GM20431 (cell line): ENCODE measurements around the gene PGLYRP4.

ENCODE experiments used
- in situ Hi-C: fragments of 300-500 bp; cut with MseI, MboI; formaldehyde crosslinking; loops from one replicate; pipeline ENCODE4 v1.15.0; 2020; ENCODE audit warnings: low sequenced_read_pairs; ENCODE audit not compliant: unreplicated experiment

Gene PGLYRP4, protein sequence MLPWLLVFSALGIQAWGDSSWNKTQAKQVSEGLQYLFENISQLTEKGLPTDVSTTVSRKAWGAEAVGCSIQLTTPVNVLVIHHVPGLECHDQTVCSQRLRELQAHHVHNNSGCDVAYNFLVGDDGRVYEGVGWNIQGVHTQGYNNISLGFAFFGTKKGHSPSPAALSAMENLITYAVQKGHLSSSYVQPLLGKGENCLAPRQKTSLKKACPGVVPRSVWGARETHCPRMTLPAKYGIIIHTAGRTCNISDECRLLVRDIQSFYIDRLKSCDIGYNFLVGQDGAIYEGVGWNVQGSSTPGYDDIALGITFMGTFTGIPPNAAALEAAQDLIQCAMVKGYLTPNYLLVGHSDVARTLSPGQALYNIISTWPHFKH

DNA sequence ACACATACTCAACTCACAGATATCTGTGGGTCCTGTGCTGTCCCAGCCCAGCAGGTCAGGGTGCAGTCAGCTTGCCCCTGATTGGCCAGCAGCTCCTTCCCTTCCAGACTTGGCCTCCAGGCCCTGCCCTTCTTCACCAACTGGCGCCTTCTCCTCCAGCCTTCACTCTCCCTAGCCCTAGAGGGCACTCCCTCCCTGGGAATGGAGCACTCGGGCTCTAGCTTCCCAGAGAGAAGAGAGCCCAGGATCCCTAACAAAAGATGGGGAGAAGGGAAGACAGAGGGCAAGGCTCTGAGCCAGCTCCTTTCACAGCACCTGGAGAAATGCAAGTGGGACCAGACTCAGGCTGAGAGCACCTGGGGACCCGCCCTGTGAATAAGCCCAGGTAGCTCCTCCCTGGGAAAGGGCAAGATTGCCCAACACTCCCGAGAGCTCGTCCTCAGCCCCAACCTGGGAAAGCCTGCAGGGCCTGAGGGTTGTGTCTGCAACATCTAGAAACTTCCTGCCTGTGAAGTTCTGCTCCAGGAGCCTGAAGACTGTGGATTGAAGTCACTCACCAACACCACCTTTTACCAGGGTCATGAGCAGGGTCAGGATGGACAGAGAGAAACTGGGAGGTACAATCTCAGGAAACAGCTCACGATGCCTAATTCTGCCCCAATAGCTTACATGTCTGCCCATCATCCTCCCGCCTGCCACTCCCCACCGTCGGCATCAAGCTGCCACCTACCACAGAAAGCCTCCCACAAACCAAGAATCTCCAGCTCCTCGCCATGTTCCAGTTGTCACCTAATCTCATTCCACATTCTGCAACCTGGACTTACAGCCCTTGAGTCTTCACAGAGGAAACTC is at the start of gene PGLYRP4:
PGLYRP4 (minus strand) TSS at position 331 of the 852 bp plus-strand sequence. CDS start 909 bp downstream, outside the sequence.
- in situ Hi-C loops, result no loop called here

DNA sequence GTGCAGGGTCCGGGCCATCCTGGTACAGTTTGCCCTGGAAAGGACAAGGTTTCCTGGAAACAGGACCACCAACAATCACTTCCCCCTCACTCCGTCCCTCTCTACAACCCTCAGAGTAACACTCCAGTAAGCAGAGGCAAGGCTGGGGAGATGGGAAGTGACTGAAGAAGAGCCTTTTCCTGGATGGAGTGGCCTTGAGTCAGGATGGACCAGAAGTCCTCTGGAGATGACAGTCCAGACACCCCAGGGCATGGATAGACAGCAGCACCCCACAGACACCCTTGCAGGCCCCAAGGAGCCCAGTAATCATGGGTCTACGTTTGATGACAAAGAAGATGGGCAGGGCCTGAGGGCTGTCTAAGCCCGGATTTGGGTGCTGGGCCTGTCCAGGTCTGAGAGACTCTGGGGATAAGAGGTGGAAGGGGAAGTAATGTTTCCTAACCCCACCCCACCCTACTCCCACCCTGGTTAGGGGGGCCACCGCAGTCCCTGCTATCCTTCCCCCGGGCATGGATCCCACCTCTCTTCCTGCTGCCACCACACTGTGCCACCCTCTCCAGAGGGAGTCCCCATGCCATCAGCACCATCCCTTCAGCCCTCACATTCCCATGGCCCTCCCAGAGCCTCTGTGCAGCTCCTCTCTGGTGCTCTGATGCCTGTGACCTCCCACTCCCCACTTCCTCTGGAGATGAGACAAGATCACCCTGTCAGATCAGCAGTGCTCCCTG is 49.4 kb upstream of the PGLYRP4 start:
- in situ Hi-C loops, result no loop called here

DNA sequence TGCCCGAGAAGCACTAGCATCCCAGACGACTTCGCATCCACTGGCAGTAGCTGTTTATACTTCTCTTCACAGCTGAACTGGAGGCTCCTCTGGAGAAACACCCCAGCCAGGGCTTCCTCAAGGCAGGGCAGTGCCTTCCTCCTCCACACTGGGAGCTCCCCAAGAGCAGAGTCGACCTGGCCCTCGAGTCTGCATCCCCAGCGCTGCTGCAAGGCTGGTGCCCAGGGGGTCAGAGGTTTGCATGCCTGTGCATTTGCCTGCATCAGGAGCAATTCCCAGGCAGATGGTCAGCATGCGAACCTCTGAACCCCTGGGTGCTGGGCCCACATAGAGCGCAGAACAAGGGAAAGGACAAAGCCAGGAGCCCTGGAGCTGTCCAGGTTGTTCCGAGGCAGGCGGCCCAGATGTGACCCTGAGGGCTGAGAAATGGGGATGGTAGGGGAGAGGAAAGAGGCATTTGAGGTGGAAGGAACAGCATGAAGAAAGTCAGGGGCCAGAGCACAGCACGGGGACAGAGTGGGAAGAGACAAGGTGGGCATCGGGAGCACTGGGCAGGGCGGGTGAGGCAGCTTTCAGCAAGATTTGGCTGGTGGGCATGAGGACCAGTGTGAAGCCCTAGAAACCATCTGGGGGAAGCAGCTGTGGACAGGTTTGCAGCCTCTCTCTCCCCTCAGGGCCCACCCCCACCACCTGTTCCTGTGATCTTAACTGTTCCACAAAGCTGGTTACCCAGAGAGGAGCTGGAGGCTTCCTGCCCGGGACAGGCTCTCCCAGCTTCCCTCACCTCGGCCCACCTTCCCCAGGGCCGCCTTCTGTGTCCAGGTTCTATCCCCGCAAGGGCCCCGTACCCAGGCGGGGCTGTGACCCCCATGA is 48.6 kb upstream of the PGLYRP4 start:
- in situ Hi-C loops, result no loop called here

DNA sequence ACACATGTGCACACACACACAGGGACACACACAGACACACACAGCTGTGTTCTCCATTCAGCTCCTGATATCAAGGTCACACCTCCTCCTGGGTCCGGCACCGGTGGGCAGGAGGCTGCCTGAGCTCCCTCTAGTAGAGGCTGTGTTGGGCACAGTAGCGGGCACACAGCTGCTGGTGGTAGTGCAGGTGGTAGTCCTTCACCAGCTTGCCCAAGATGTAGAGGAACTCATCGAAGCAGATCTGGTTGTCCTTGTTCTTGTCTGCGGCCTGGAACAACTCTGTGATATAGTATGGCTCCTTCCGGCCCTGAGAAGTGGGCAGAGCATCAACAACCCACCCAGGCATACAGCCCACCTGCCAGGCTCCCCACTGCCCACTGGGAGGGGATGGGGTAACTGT is 47.8 kb upstream of the PGLYRP4 start:
- in situ Hi-C loops, result no loop called here

DNA sequence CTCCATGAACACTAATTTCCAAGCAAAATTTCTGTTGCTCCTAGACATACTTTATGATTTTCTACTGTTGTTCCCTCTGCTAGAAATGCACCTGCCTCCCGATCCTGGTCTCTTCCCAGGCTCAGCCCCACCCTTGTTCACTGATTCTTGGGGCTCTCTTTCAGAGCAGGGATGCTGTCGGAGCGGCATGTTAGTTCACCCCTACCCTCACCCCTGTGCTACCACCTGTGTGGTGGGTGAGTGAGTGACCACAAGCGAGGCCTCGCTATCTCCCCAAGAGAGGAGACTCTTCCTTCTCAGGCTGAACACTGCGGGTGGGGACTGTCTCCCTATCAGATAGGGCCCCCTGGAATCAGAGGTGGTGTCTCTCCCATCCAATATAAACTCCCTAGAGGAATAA is 47.1 kb upstream of the PGLYRP4 start:
- in situ Hi-C loops, result no loop called here

DNA sequence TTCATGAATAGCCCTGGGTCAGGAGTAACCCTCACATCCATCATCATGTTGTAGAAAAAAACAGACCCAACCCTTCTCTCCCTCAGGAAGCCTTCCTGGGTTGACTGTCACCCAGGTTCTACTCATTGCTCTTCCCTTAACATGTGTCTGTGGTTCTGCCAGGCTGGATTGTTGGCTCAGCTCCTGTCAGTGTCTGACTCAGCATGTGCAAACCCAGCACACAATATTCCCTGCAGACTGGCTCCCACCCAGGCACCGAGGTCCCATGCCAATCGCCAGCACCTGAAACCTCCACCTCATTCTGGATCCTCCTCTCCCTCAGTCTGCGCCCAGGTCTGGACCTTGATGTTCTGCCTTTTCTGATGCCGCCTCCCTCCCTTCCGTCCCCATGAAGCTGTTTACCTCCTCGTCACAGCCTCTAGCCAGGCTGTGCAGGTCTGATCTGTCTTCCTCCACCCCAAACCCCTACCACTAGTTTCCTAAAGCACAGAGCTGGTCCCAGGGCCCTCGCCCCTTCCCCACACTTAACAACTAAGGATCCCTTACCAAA is 46.6 kb upstream of the PGLYRP4 start:
- in situ Hi-C loops, result no loop called here

DNA sequence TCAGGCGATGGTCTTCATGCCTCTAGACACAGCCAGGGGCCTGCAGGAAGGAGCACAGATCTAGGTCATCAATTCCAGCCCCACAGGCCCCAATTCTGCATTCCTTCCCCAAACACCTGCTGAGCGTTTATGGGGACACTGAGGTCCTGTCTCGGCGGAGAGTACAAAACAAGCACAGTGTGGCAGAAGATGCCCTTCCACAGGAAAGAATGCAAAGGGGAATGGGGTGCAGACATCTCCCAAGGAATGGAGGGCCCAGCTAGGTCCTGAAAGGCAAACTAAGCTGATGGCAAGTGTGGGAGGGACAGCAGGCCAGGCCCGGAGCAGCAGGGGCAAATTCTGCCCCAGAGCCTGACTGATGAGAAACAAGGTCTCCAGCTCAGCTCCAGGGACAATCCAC is 45.8 kb upstream of the PGLYRP4 start:
- in situ Hi-C loops, result no loop called here

DNA sequence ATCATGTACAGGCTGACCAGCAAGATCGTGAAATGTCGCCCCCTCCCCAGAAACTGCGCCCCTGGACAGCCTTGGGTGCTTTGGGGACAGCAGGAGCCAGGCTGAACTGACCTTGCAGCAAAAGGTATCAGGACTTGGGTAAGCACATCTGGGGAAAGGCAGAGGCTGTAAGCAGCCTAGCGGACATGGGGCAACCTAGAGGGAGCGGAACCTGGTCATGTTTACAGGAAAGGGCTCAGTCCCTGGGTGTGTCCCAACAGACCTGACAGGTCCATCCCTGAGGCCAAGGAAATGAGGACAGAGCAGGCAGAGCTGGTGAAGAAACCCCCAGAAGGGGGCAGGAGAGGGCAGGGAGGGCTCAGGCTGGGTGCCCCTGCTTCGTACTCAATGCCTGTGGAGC is 45.3 kb upstream of the PGLYRP4 start:
- in situ Hi-C loops, result no loop called here

DNA sequence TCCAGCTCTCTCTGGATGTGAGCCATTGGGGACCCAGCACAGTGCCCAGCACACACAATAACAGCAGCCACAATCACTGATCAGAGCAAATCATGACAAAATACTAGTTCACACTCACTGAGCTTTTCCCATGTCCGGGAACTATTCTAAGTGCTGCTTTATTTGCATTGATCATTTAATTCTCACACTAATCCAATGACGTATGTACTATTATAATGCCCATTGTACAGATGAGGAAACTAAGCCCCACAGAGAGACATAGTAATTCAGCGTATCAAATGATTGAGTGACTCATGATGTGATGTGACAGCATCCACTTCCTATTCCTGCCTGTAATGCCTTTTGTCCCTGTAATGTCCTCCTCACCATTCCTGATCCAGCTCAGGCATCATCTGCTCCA is 44.2 kb upstream of the PGLYRP4 start:
- in situ Hi-C loops, result no loop called here

DNA sequence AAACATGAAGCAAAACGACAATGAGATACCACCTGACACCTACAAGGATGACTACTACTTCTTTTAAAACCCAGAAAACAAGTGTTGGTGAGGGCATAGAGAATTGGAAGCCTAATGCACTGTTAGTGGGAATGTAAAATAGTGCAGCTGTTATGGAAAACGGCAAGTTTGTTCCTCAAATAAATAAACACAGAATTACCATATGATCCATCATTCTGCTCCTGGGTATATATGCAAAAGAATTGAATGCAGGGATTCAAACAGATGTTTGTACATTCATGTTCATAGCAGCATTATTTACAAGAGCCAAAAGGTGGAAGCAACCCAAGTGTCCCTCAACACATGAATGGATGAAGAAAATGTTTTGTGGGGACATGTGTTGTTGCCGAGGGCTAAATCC is 43.6 kb upstream of the PGLYRP4 start:
- in situ Hi-C loops, result no loop called here

DNA sequence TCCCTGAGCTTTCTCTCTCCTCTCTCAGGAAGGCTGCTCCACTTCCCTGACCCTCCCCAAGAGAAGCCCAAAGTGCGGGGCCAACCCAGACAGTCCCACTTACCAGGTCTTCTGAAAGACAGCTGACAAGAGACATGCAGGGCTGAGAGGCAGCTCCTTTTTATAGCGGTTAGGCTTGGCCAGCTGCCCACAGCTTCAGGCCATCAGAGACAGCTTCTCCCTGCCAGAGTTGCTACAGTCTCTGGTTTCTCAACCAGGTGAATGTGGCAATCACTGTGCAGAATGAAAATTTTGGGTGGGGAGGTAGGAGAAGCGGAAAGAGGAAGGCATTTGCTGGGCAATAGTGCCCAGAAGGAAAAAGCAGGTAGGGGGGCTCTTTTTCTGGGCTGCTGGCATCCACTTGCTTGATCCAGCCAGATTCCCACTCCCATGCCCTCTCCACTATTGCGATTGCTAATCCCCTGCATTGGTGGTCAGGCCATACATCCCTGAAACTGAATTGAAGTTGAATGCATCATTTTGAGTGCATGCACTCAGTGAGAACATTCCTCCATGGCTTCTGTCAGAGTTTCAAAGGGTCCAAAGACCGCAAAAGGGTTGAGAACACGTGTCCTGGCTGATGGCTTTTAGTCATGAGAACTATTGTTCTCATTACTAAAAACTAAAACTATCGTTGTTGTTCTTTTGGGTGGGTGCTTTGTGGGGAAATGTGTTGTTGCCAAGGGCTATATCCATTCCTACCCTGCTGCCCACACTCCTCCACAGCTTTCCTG is 42.5 kb upstream of the PGLYRP4 start, which contains the start of gene S100A8:
S100A8 (minus strand) TSS at position 136 of the 773 bp plus-strand sequence. CDS start 538 bp downstream, outside the sequence.
- in situ Hi-C loops, result no loop called here

DNA sequence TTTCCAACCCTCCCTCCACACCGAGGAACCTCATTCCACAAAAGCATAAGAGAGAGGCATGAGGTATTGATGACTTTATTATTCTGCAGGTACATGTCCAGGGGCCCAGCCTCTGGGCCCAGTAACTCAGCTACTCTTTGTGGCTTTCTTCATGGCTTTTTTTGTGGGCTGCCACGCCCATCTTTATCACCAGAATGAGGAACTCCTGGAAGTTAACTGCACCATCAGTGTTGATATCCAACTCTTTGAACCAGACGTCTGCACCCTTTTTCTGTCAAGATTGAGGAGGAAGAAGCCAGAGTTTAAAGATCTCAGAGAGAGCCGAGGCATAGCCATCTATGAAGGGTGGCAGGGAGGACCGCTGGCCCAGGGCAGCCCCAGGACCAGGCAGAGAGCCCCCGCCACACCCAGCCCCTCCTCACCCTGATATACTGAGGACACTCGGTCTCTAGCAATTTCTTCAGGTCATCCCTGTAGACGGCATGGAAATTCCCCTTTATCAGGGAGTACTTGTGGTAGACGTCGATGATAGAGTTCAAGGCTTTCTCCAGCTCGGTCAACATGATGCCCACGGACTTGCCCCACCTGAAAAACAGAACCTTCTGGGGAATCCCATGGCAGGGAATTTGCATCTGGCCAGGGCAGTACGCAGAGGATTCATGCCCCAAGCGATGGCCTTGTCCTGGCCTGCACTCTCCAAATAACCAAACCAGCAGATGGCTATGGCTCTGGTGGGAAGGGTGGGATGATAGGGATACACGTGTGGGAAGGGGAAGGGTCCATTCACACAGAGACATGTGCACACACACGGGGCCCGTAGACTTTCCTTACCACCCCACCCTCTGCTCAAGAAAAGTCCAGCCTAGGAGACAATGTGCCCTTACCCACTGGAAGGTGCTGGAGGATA is 41.6 kb upstream of the PGLYRP4 start:
- in situ Hi-C loops, result no loop called here

DNA sequence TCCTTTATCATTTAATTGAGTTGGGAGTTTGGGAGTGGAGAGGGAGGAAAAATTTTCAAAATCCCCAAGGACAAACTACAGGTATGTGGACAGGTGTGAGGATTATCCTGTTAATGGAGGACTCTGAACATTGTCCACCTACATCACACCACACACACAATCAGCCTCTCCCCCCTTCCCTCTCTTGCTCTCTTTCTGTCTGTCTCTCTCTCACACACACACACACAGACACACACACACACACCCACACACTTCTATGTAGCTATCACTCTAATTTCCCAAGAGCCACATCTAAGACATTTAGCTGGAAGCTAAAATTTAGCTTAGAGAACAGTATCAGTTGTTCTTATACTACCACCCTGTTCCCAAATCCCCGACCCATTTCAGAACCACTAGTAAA is 40.8 kb upstream of the PGLYRP4 start:
- in situ Hi-C loops, result no loop called here

DNA sequence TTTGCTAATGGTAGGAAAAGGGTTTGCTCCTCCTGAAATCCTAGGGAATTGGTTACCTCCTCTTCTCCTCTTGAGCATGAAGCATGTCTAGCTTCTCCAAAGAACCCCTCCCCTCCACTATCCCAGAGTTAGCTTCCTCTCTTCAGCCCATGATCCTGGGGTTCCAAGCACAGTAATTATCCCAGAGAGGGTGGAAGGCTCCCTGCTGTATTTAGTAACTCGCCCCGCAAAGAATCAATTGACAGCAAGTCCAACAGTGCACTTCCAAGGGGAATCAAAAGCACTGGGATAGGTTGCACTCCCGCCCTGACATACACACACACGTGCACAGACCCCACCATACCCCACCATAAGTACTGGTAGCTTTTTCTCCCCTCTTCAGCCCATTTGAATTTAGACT is 39.1 kb upstream of the PGLYRP4 start:
- in situ Hi-C loops, result no loop called here

DNA sequence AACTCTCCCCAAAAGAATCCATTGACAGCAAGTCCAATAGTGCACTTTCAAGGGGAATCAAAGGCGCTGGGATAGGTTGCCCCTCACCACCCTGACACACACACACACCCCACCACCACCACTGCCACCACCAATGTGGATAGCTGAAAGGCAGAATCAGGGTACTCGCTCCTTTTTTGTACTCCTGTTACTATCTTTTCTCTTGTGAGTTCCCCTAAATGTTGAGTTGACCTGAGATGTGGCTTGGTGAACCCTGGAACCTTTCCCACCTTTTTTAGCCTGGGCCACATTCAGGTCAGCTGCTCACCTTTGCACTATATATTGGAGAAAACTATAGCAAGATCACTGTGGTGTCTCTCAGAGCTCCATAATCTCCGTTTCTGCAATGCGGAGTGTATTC is 38.4 kb upstream of the PGLYRP4 start:
- in situ Hi-C loops, result no loop called here

DNA sequence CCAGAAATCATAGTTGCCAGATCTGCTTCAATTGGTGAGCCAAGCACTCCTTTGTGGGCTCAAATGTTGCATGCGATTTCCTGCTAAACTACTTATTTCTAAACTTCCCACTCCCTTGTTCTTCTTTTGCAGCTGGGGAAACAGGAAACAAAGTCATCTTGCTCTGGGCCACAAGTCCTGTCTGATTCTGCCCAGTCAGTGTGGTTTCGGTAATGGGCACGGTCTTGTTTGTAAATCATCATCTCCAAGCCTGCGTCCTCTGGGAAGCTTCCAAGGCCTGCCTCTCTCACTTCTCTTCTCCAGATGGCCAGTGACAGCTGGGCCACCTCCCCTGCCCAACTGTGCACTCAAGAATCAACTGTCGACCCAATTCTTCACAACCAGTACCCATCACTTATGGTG is 37.9 kb upstream of the PGLYRP4 start:
- in situ Hi-C loops, result no loop called here

DNA sequence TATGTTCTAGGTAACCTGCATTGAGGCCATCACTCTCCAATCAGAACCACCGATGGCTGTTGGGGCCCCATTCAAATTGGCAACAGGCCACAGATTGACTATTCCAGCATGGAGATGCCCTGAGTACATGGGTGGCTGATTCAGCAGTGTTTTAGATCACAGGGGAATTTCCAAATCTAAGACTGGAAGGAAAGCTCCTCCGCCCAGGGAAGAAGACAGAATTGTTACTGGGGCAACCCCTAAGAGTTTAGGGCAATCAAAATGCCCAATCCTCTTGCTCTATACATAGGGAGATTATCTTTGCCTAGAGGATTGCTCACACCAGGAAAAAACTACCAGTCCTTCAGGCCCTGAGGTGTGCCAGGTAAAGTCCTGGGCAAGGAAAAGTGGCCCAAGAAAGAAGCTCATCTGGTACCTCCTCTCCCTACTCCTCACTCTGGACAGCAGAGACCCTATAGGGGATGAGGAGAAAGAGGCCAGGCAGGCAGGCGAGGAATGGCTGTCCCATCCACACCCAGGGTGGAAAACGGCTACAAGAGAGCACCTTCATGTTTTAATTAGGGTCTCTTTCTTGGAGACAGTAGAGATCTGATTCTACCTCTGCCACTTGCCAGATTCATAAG is 36.4 kb upstream of the PGLYRP4 start:
- in situ Hi-C loops, result no loop called here
